Measurements from ENCODE around the gene GPAT3.
"Not testable (repeated sequence)": the region's sequence is repeated elsewhere in the genome, so short reads cannot be mapped to it uniquely, and the experiment has no call there.

The GPAT3 gene

DNA sequence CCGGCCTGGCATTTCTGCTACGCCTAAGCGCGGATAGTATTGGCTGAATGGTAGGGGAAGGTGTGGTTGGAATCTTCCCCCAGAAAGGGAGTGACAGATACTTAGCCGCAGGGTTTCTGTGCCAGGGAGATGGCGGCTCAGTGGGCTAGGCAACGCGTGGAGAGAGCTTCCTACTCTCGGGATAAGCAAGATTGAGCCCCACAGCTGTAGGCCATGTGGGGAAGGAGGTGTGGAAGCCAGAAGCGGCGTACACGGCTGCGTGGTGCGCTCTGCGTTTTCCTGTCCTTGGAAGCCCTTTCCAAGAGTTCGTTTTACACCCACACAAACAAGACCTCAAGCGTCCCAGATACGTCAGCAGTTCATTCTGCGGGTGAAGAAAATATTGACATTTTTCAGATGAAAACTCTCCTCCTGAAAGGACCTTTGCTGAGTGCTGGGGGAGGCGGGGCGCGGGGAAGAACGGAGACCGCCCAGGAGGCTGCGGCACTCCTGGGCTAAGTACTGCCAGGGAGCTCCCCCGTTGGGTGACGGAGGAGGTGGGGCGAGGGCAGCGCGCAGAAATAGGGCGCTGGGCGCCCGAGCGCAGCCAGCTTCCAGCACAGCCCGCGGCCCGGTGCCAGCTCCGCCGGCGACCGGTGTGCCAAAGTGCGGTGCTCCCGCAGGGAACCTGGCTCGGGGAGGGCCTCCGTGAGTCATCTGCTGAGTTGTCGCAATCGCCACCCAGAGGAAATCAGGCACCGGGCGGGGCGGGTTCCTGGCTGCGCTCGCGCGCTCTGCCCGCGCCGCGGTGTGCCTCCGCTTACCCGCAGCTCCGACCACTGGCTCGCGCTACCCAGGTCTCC lies at the start of gene GPAT3:
GPAT3 (plus strand) TSS at position 589 of the 842 bp plus-strand sequence. CDS start 515 bp downstream, outside the sequence.
- TF ChIP-seq, protein P1, sequence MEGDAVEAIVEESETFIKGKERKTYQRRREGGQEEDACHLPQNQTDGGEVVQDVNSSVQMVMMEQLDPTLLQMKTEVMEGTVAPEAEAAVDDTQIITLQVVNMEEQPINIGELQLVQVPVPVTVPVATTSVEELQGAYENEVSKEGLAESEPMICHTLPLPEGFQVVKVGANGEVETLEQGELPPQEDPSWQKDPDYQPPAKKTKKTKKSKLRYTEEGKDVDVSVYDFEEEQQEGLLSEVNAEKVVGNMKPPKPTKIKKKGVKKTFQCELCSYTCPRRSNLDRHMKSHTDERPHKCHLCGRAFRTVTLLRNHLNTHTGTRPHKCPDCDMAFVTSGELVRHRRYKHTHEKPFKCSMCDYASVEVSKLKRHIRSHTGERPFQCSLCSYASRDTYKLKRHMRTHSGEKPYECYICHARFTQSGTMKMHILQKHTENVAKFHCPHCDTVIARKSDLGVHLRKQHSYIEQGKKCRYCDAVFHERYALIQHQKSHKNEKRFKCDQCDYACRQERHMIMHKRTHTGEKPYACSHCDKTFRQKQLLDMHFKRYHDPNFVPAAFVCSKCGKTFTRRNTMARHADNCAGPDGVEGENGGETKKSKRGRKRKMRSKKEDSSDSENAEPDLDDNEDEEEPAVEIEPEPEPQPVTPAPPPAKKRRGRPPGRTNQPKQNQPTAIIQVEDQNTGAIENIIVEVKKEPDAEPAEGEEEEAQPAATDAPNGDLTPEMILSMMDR (IDR thresholded peaks at IDR 0.05; ENCODE audit: low read depth, low read length, missing control alignments): no peak
- Histone ChIP-seq H3K4me3 (ENCODE audit: low read depth, low read length) (peak within 1 kb of the TSS; percentile 76), H3K27ac (no peak within 1 kb of the TSS), H3K36me3 (replicated peaks) (no peaks in the 10 kb centered on the region), H3K27me3 (replicated peaks) (peaks cover 18% of the 10 kb centered on the region)
- DNase-seq: peak; percentile 50
- in situ Hi-C loops (cut with HindIII; ENCODE audit: low pct_ligation_motif_present, low sequenced_read_pairs): no loop called here

DNA sequence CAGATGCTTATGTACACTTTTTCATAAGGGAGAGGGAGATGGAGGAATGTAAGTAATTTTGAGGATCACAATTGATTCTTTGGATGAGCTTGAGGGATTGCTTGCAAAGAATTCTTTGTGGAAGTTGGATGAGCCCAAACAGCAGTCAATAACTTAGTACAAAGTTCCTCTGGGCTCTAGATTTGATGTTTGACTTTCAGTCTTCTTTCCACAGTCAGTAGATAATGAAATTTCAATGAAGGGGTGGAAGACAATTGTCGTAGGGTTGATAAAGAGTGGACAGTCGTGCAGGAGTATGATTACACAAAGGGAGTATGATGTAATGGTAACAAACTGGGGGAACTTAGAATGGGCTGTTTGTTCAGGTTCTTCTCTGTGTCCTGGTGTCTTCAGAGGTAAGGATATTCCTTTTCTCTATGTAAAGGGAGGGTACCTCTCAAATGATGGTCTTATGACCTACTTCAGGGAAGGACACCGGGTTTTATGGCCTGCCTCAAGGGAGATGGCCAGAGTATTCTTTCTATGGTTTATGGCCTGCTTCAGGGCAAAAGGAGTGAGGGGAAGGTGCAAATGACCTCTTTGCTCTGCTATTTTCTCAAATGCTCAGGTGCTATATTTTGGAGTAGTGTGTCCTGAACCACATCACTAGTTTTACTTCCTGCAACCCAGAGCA lies 49.3 kb upstream of the GPAT3 start:
- Histone ChIP-seq H3K27me3 (replicated peaks) (no peaks in the 10 kb centered on the region), H3K4me3 (ENCODE audit: low read depth, low read length) (no peak overlapping the region), H3K27ac (no peak overlapping the region), H3K36me3 (replicated peaks) (no peaks in the 10 kb centered on the region)
- DNase-seq: no peak
- in situ Hi-C loops (cut with HindIII; ENCODE audit: low pct_ligation_motif_present, low sequenced_read_pairs): no loop called here
- TF ChIP-seq, protein P1 (IDR thresholded peaks at IDR 0.05; ENCODE audit: low read depth, low read length, missing control alignments): no peak

DNA sequence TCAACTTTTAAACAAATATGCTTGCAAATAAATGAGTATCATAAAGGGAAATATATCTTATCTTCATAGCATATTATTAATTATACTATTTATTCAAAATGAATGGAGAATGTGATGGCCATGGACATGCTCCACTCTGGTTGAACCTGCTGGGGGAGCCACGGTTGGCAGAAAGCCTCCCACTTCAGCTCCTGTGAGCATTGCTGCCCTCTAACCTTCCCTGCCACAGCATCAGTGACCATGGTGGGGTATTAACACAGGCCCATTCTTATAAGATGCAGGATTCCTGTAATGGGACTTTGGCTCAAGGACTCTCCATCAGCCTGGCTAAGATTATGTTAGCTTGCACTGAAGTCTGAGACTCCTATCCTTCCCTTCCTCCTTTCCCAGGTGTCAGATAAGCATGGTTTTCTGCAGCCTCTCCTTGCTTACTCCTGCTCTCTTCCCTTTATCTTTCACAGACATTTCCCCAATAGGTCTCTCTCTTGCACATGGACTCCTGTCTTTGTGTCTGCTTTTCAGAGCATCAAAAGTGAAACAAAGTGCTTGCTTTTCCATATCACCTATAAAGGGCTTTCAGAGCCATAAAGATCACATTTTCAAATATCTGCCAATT lies 46.1 kb upstream of the GPAT3 start:
- Histone ChIP-seq H3K27ac (no peak overlapping the region), H3K4me3 (ENCODE audit: low read depth, low read length) (no peak overlapping the region), H3K36me3 (replicated peaks) (no peaks in the 10 kb centered on the region), H3K27me3 (replicated peaks) (no peaks in the 10 kb centered on the region)
- TF ChIP-seq, protein P1 (IDR thresholded peaks at IDR 0.05; ENCODE audit: low read depth, low read length, missing control alignments): peak; percentile 2
- DNase-seq: no peak
- in situ Hi-C loops (cut with HindIII; ENCODE audit: low pct_ligation_motif_present, low sequenced_read_pairs): no loop called here

DNA sequence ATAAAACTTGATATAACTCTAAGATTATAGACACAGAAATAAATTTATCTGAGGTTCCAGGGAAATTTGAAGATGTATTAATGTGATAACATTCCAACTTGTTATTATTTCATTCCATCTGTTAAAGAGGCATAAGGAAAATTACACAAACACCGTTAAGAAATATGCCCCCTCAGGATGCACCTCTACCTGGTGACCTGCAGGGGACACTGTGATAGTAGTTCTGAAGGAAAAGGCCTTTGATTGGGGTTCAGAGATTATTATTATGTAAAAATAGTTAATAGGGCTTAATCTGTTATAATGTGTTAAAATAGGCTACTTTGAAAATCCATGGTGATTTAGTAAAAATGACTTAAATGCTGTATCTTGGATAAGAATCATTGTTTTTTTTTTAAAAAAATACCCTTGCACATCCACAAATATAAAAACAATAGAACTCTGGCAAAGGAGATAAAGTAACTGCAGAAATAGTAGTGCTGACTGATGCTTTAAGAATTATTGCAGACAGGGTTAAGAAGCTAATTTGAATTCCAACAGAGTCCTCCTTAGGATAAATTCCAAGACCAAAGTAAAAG lies 44.9 kb upstream of the GPAT3 start:
- peak; percentile 2 for DNase-seq
- H3K27ac ChIP-seq: no peak overlapping the region
- no peaks in the 10 kb centered on the region for H3K36me3 ChIP-seq (replicated peaks)
- in situ Hi-C loops (cut with HindIII; ENCODE audit: low pct_ligation_motif_present, low sequenced_read_pairs): no loop called here
- no peaks in the 10 kb centered on the region for H3K27me3 ChIP-seq (replicated peaks)
- no peak overlapping the region for H3K4me3 ChIP-seq (ENCODE audit: low read depth, low read length)
- TF ChIP-seq, protein P1 (IDR thresholded peaks at IDR 0.05; ENCODE audit: low read depth, low read length, missing control alignments): peak; percentile 87

DNA sequence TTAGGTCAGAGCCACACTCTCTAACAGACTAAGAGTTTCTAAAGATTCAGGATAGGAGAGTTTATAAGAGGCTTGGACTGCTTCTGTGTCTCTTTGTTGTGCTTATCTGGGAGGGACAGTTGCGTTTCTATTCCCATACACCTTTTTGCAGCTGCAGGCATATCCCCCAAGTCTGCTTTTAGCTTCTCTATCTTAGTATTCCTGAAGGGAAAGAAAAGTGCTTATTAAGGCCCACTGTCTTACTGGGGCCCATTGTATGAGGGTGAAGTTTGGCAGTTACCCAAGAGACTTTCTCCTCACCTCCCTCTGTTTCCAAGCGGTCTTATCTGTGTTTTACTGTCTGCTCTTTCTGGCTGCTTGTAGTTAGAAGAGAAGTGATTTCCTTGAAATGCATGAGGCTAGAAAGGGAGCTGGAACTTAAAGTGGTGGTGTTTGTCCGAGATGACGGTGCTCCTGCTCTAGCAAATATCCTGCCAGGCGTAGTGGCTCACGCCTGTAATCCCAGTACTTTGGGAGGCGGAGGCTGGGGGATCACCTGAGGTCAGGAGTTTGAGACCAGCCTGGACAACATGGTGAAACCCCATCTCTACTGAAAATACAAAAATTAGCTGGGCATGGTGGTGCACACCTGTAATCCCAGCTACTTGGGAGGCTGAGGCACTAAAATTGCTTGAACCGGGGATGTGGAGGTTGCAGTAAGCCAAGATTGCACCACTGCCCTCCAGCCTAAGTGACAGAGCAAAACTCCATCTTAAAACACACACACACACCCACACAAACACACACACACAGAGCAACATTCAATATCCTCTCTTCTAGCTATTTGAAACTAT lies 39.6 kb upstream of the GPAT3 start:
- H3K4me3 ChIP-seq (ENCODE audit: low read depth, low read length); H3K27ac ChIP-seq; DNase-seq; H3K27me3 ChIP-seq (replicated peaks); H3K36me3 ChIP-seq (replicated peaks); in situ Hi-C loops (cut with HindIII; ENCODE audit: low pct_ligation_motif_present, low sequenced_read_pairs): not testable (repeated sequence)

Measured in brain microvascular endothelial cell (primary cell).